Activated CD8-positive, alpha-beta memory T cell treated with anti-CD3 and anti-CD28 coated beads, Interleukin-2, amount 50 U/mL, for 4 hours (primary cell): ENCODE results near the gene VWC2.

Experiments
- DNase-seq: peaks from one replicate; pipeline ENCODE4 v3.0.0-alpha.2; 2020

The VWC2 gene

DNA sequence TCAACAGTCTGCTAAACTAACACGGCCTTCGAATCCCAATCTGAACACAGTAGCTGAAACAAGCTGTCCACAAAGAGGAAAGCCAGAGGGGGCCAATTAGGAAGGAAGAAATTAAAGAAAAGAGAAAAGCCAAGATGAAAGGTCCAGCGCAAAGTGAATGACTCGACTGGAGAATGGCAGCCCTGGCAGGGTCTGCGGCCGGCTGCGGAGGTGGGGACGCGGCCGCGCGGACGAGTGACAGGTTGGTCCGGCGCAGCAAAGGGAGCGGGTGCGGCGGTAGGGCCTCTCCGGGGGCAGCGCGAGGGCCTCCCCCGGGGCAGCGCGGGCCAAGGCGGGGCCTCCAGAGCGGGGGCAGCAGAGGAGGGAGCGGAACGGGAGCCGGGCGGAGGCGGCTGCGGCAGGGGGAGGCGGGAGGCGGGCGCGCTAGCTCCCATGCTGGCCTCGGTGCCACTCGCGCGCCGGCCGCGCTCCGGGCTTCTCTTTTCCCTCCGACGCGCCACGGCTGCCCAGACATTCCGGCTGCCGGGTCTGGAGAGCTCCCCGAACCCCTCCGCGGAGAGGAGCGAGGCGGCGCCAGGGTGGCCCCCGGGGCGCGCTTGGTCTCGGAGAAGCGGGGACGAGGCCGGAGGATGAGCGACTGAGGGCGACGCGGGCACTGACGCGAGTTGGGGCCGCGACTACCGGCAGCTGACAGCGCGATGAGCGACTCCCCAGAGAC, at the start of gene VWC2:
TSS of gene VWC2 (plus strand) at position 421 of the 718 bp plus-strand sequence. CDS start 1,798 bp downstream, outside the sequence.
- DNase-seq = no peak

DNA sequence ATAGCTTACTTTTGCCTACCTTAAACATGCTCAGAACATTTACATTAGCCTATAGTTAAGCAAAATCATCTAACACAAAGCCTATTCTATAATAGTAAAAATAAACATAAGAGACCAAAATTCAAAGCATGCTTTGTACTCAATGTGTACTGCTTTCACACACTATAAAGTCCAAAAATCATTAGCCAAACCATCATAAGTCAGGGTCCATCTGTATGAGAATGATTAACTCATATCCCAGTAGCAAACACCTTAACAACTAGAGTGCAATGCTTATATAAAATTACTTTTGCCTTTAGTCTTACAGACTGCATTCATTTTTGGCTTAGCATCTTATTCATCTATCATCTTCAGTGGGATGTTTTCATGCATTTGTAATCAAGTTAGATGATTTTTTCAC, 49.4 kb upstream of the VWC2 start:
- DNase-seq = no peak

DNA sequence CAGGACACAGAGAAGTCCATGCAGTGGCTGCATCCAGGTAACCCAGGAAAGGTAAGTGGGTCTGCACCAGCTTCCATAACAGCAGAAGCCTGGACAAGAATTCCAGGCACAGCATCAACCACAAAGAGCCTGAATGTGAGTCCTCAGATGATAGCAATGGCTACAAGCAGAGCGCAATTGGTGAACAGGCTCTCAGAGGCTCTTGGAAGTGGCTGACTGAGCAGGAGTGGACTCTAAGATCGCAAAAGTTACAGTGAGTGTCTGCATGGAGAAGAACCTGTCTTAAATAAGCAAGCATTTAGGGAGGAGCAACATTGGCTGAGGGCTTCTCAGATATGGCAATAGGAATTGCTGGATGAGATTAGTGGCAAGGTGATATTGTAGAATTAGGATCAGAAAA, 41.6 kb upstream of the VWC2 start:
- DNase-seq = no peak

DNA sequence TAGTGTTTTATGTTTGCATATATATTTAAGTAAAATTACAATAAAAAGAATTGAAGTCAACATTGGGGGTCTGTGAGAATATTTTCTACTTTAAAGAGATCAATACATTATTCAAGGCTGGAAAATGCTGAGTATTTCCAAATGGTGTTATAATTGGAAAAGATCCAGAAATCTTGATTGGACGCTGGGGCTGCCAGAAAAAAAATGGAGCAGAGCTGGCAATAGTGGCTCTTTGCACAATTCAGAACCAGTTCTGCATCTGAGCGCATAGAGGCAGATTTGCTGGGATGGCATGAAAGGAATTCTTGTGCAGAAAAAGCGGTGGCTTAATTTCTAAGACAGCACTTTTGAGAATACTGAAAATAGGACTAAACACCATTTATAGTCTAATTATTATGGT, 10.8 kb upstream of the VWC2 start:
- no peak for DNase-seq

DNA sequence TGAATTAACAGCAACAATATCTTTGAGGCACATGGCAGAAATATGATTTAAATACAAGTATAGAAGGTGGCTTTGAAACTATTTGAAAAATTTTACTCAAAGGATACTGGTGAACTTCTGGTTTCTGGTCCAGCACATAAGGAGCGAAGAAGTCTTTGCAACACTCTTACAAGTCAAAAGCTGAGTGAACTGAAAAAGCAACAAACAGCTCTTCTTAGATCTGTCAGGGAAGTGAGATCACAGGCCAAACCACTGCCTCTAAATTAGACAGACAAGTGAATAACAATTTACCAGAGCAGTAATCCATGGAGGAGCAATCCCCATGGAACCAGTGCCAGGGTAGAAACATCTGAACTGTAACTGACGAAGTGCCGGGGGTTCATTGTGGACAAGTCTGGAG, 9.6 kb upstream of the VWC2 start:
- DNase-seq = no peak

DNA sequence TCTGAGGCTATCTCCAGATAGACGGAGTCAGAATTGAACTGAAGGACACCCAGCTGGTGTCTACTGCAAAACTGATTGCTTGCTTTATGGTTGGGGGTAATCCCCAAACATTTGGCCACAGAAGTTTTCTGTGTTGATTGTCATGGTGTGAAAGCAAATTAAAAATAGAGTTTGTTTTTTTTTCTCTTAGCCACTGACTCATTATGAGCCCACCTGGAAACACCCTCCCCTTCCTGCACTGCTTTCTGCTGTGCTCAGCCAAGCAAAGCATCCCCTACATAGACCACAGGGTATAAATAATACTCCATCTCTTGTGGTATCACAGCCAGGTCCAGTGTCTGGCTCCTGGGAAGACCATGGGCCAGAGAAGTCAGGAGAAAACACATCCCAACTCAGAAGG, 6.5 kb upstream of the VWC2 start:
- no peak for DNase-seq

DNA sequence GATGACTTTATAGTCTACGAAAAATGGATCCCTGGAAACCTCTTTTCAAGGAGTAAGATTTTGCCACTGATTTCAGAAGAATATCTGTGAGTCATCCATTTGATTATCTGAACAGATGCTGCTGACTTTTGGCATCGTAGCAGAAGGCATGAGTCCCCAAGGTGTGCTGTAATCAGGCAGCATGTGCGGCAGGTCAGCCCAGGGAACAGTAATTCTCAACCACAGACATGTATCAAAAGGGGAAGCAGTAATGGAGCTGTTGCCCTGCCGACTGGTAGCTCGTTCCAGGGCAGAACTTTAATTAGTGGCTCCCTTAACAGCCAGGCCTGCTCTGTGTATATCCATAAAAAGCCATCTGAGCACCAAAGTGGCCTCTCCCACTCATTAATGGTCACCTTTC, 5.7 kb upstream of the VWC2 start:
- DNase-seq = no peak

DNA sequence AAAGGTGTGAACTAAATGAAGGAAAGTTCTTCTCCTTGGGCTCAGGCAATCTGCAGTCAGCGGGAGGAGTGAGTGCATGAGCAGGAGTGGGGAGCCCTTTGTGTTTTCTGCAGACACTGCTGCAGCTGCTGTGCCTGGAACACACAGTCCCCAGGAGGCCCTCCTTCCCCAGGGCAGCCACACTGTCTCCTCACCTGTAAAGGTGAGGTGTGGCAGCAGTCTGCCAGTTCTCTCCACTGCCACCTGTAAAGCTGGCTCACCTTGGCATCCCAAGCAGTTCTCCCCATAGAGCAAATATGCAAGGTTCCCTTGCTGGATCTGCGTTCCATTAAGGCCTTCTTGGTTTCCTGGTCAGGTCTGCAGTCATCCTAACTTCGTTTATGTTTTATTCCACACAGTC, 5.2 kb upstream of the VWC2 start:
- DNase-seq = no peak

DNA sequence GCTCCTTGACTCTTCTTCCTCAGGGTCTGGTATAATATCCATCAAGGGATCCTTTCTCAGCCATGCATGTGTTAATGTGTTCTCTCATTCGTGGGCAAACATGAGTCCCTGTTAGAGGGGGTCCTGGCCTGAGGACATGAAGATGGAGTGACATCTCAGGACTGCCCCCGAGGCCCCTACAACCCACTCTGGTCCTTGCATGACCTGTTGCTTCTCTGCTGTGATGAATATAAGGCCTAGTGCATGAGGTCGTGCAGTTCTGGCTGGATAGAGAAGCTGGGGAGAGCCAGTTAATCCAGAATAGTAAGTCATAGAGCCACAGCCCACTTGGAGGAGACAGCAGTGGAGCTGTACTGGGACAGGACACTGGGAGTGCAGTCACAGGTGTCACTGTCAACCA, 4.6 kb upstream of the VWC2 start:
- no peak for DNase-seq

DNA sequence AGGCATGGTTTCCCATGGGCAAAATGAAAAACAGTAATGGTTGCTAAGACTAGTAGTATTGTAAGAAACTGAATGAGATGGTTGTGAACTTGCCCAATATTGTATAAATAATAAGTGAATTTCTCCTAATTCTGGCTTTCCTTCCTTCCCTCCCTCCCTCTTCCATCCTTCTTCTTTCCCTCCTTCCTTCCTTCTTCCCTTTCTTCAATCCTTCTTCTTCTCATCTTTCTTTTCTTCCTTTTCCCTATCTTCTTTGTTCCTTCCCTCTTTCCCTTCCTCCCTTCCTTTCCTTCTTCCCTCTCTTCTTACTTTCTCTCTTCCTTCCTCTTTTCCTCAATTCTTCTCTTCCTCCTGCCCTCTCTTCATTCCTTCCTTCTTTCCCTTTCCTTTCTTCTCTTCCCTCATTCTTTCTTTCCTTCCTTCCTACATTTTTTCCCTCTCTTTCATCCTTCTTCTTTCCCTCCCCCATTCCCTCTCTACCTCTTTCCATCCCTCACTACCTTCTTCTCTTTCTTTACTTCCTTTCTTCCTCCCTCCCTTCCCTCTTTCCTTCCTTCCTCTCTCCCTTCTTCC, 4.1 kb upstream of the VWC2 start:
- DNase-seq = no peak

DNA sequence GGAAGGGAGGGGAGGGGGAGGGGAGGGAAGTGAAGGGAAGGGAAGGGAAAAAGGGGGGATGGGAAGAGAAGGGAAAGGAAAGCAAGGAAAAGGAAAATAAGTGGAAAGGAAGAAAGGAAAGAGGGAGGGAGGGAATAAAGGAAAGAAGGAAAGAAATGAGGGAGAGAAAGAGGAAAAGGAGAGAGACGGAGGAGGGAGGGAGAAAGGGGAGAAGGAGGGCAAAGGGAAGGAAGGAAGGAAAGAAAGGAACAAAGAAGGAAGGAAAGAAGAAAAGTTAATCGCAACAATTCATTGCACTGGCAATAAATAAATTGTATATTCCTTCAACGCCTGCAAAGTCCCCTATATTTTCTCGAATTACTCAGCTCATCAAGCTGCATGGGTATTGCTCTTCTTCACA, 2.6 kb upstream of the VWC2 start:
- no peak for DNase-seq

DNA sequence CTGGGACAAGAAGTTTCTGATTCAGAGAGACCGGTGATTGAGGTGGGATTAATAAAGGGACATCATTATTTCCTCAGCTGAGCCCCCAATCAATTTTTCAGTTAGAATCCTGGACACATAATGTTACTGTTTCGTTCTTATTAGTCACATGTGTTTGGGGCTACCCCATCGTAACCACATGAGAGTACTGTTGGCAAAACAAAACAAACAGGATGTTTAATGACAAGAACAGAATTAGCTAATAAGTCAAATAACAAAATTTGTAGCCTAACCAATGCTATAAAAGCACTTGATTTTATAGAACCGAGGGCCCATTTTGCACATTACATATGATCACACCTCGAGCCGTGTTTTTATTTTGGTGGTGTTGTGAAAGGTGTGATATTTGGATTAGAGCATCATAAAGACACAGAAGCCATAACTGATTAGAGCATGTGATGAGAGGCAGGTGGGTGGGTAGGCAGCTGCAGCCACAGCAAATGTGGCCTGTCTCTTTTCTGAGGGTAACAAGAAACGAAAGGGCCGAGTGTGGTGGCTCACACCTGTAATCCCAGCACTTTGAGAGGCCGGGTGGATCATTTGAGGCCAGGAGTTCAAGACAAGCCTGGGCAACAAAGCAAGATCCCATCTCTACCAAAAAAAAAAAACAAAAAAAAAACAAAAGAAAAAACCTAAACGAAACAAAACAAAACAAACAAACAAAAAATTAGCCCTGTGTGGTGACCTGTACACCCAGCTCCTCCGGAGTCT, 1.8 kb upstream of the VWC2 start:
- no peak for DNase-seq

DNA sequence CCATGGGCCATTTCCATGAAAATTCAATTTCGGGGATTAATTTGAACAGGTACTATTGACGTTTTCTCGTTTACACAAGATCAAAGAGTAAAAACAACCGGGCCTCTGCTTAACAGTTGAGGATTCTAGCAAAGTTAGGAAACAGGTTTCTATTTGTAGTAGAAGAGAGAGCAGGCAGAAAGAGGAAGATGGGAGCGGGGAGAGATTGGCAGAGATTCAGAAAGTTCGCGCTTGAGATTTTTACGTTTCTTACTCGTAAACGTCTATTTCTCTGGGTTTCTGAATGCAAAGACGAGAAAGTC, 571 bp upstream of the VWC2 start:
- no peak for DNase-seq

DNA sequence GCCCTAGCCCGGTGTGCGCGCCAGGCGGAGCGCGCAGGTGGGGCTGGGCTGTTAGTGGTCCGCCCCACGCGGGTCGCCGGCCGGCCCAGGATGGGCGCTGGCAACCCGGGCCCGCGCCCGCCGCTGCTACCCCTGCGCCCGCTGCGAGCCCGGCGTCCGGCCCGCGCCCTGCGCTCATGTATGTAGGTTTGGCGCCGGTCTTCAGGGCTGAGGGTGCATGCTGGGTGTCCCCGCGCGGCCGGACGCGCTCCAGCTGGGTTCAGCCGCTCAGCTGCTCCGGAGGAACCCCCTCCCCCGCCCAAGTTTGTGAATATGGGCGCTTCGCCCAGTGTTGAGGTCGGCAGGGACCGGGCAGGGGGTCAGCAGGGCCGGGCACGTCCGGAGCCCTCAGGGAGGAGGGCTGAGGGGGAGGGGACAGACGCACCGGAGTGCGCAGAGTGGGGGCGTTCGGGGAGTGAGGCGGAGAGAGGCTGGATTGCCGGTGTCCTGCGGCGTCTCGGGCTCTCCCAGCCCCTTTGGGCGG, 559 bp downstream of the VWC2 start:
- no peak for DNase-seq

DNA sequence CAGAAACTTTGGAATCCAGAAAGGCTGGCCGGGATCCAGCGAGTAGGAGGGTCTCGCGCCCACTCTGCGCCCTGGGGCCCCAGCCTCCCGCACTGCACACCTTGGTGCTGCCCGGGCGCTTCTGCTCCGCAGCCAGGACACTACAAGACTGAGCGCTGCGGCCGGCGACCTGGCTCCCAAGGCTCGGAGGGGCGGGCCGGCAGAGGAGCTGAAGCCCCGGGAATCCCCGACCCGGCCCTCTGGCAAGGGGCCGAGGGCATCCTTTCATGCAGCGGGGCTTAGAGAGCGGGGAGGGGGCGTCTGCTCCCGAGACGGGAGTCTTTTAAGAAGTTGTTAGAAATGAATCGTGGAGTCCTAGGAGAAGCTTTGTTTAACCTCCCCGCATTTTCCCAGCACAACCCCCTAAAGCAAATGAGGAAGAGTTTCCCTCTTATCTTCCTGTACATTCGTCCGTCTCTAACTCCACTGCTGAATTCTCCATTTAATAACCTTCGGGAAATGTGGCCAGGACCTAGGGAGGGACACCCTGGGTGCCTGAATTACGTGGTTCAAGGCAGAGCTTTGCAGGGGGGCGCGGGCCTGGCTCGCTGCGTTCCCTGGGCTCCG, 1.1 kb downstream of the VWC2 start:
- no peak for DNase-seq

DNA sequence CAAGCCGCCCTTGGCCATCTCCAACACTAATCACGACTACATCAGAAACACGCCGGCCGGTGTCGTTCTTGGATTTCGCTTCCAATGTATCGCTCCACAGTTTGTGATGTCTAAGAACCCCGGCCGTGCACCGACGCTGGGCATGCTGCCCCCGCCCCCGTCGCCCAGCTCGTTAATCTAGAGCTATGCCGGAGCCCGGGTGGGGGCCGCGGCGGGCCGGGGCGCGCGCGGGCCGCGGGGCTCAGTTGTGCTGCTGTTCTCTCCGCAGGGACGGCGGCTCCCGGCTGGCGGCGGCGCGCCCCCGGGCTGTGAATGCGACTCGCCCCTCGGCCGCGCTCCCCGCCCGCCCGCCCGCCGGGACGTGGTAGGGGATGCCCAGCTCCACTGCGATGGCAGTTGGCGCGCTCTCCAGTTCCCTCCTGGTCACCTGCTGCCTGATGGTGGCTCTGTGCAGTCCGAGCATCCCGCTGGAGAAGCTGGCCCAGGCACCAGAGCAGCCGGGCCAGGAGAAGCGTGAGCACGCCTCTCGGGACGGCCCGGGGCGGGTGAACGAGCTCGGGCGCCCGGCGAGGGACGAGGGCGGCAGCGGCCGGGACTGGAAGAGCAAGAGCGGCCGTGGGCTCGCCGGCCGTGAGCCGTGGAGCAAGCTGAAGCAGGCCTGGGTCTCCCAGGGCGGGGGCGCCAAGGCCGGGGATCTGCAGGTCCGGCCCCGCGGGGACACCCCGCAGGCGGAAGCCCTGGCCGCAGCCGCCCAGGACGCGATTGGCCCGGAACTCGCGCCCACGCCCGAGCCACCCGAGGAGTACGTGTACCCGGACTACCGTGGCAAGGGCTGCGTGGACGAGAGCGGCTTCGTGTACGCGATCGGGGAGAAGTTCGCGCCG, 1.9 kb downstream of the VWC2 start:
- no peak for DNase-seq

DNA sequence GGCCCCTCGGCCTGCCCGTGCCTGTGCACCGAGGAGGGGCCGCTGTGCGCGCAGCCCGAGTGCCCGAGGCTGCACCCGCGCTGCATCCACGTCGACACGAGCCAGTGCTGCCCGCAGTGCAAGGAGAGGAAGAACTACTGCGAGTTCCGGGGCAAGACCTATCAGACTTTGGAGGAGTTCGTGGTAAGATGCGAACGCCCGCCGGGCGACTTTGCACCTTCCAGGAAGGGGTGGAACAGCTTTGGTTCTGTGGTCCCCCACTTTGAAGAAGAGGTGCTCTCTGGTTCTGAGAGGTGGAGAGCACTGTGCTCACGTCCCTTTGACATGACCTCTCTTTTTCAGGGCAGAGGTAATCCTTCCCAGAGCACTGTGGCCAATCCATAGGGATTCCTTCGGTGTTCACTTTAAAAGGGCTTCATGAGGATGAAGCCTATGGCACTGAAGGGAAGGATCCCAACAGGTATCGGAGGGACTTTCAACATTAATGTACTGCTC, 2.6 kb downstream of the VWC2 start:
- no peak for DNase-seq

DNA sequence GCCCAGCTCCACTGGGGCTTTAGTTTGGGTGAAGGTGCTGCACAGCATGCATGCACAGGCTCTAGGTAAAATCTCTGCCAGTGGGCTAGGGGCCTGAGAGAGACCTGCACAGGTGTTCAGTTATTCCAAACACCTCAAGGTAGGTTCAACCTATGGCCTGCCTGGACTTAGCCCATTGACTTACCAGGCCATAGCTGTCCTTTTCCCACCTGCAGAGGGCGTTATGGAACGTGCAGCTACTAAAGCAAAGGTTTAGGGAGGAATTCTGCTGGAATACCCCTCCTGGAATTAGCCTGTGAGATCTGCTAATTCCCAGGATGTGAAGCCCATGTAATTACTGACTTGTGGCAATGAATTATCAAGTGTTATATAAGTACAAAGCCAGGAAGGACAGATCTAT, 3.6 kb downstream of the VWC2 start:
- DNase-seq = no peak

DNA sequence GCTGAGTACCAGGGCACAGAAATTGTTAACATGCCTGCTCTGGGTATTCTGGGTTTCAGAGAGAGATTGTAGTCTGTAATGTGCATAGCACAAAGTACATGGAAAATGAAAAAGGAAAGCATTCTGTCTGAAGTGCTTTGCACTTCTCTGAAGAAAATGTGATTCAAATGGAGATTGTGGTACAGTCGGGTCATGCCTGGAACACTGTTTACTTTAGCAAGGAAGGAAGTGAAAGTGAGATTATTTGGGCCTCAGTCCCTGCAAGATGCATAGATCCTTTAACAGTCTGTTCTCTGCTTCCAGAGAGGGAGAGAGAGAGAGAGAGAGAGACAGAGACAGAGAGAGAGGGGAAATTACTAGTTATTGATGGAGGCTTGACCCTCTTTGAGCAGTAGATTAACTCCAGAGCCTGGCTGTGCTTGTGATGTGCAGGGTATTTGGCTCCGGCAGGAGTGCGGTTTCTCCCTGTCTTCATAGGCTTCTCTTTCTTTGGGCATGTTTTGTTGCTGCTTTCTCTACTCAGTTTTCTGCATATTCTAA, 5.4 kb downstream of the VWC2 start:
- no peak for DNase-seq

DNA sequence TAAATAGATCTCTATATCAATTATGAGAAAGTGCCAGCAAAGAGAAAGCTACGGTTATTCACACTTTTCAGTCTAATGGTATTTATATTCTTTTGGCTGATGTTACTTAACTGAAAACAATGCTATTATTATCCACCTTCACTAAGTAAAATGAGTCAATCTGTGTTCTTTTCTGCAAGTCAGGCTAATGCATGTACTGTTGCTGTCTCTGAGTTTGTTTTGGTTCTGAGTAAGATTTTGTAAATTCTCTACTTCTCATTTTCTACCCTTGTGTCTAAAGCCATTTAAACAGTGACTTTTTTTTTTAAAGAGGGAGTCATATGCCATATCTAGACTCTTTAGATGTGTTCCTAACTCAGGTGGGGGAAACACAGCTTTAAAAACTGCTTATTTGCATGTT, 7.5 kb downstream of the VWC2 start:
- no peak for DNase-seq

DNA sequence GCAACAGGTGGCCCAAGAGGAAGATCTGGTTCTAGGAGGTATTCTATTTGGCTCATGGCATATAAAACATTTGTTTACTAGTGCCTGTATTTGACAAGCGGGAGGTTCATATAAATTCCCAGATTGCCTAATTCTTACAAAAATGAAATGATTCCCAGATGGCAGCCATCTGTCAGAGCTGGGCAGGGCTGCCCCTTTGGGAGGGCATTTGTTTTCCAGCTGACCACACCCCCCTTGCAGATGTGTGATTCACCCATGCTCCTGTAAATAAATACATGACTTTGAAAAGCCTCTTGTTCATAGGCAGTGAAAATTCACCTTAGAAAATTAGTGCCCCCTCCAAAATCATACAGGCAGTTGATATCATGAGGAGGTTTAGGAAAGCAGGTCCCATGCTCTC, 8.6 kb downstream of the VWC2 start:
- DNase-seq = no peak

DNA sequence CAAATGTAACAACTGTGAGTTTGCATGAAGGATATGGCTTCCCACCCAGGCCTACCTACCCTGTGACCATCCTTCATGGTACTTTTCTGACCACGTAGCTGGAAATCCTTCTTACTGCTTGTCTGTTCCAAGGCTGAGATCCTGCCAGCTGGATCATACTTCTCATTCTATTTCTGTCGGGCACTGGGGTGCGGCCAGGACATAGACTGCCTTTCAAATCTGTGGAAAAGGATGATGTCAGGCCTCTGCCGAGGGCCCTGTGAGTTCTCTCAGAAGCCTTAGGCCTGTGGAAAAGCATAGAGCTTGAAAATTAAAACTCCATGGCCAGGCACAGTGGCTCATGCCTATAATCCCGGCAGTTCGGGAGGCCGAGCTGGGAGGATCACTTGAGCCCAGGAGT, 10.0 kb downstream of the VWC2 start:
- DNase-seq = no peak
